GM23248 (cell line): ENCODE data around the gene HASPIN.

Experiments
- EZH2 ChIP-seq: fragments of 200-600 bp; sonication (generic); IDR thresholded peaks from 2 replicates; pipeline ENCODE4 v1.6.1; 2018; ENCODE audit warnings: antibody characterized with exemption, mild to moderate bottlenecking; ENCODE audit not compliant: insufficient read depth, poor library complexity, severe bottlenecking
- EZH2phosphoT487 ChIP-seq: fragments of 200-600 bp; sonication (generic); IDR thresholded peaks from 2 replicates; pipeline ENCODE4 v1.6.1; 2018; ENCODE audit warnings: antibody characterized with exemption, moderate library complexity, mild to moderate bottlenecking, low read depth; ENCODE audit not compliant: insufficient read depth

- TF ChIP-seq EZH2 (no peak), EZH2phosphoT487 (no peak)
These were observed 15.0 kb downstream of the HASPIN start for GRCh38 chr17:3738562-3739295.
